C4-2B (cell line): ENCODE data around the gene MMP13.

ENCODE experiments used
- H3K27ac ChIP-seq: fragments of 450-650 bp; 2 replicates; pipeline ENCODE4 v1.5.1; 2017
- CTCF ChIP-seq: fragments of 450-650 bp; conservative IDR thresholded peaks from 2 replicates; pipeline ENCODE4 v1.5.1; 2017; ENCODE audit warnings: mild to moderate bottlenecking
- ZFX ChIP-seq: fragments of 450-650 bp; IDR thresholded peaks from 2 replicates; pipeline ENCODE4 v1.6.1; 2017

Gene MMP13

GRCh38 chr11:102934735-102935134, 20.8 kb downstream of the MMP13 start:
- no peak overlapping the region for H3K27ac ChIP-seq
- no peak for TF ChIP-seq CTCF

- H3K27ac ChIP-seq = no peak overlapping the region
- TF ChIP-seq CTCF (no peak), ZFX (no peak)
These were observed 21.9 kb downstream of the MMP13 start for GRCh38 chr11:102933627-102934026.

GRCh38 chr11:102932678-102933077, 22.9 kb downstream of the MMP13 start:
- TF ChIP-seq CTCF = no peak
- TF ChIP-seq ZFX = no peak
- H3K27ac ChIP-seq = no peak overlapping the region

- TF ChIP-seq ZFX = no peak
- TF ChIP-seq CTCF = no peak
- no peak overlapping the region for H3K27ac ChIP-seq
These were observed 25.1 kb downstream of the MMP13 start for GRCh38 chr11:102930451-102930850.

GRCh38 chr11:102929972-102930371, 25.6 kb downstream of the MMP13 start:
- TF ChIP-seq ZFX (no peak), CTCF (no peak)
- no peak overlapping the region for H3K27ac ChIP-seq

- TF ChIP-seq CTCF = no peak
- no peak for TF ChIP-seq ZFX
- H3K27ac ChIP-seq = no peak overlapping the region
These were observed 26.4 kb downstream of the MMP13 start for GRCh38 chr11:102929166-102929565.

- TF ChIP-seq ZFX = no peak
- no peak for TF ChIP-seq CTCF
These were observed 27.3 kb downstream of the MMP13 start for GRCh38 chr11:102928247-102928646.

More at GRCh38 chr11:102928247-102928646, 27.3 kb downstream of the MMP13 start:
- no peak overlapping the region for H3K27ac ChIP-seq
